Stimulated activated CD4-positive, alpha-beta T cell treated with anti-CD3 and anti-CD28 coated beads, Interleukin-12 subunit alpha, Interleukin-12 subunit beta, amount 100 ng/mL, for 24 hours (primary cell): Measurements from ENCODE around the gene RPS16.
"Not testable (repeated sequence)": the region's sequence is repeated elsewhere in the genome, so short reads cannot be mapped to it uniquely, and the experiment has no call there.

Experiments used
- DNase-seq, 2 experiments: peaks; one replicate each; pipeline ENCODE4 v3.0.0-alpha.2; 2020; ENCODE audit warnings: low read depth in 2 of 2

RPS16 gene

DNA sequence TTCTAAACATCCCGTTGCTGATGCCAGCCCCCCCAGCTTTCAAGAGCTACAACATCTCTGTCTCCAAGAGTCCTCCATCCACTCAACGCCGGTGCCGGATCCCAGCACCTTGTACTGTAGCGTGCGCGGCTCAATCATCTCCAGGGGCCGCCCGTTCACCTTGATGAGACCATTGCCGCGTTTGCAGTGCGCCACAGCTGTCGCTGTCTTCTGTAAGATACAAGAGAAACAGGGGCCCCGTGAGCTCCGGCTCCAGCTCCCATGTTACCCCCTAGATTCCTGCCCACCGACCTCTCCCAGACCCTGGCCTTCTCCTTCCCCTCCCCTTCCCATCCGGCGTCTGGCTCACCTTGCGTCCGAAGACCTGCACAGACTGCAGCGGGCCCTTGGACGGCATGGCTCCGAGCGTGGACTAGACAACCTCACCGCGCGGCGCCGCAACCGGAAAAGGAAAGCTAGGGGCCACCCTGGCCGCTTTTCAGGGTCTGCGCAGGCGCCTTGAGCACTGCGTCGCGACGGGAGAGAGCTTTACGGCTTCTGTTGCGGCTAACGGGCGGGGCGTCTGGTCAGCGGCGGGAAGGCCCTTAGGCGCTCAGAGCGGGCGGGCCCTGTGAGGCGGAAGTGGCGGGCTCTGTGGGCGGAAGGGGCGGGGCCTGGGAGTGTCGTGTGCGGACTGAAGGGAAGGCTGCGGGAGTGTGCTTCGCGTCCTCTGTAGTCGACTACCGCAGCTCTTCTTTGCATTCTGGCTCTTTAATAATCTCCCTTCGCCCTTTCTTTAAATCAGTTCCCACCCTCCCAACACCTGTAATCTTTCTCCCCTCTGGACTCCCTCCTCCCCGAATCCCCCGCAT, at the start of gene RPS16:
TSS of gene RPS16 (minus strand) at position 451 of the 851 bp plus-strand sequence. CDS start at position 397, 54 bp downstream.
- peak; percentile 99 for DNase-seq

DNA sequence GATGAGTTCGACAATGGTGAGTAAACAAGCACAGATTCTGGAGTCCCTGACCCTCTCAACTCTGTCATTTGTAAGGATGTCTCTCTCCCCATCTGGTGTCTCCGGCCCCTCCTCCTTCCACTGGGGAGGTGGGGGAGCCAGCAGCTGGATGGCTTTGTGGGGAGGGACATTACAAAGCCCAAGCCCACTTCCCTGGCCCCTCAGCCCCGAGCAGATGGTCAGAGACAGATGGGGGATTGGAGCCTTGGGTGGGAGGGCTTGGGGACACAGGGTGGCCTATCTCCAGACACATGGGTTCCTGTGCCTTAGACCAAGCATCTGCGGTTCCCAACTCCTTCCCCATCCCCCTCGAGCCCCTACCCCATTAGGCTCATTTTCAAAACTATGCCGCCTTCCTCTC, 47.4 kb upstream of the RPS16 start:
- no peak for DNase-seq

DNA sequence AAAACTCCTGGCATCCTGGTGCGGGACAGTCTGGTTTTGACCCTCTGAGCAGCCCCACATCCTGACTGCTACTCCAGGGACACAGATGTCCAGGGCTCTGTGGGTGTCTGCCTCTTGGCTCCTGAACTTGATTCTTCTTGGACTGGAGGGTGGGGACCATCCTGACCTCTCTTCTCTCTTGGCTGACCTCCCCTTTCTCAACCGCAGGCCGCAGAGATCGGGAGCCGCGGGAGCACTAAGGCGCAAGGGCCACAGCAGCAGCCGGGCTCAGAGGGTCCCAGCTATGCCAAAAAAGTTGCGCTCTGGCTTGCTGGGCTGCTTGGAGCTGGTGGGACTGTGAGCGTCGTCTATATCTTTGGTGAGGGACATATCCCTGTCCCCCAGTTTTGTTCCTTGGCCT, 45.9 kb upstream of the RPS16 start:
- no peak for DNase-seq

DNA sequence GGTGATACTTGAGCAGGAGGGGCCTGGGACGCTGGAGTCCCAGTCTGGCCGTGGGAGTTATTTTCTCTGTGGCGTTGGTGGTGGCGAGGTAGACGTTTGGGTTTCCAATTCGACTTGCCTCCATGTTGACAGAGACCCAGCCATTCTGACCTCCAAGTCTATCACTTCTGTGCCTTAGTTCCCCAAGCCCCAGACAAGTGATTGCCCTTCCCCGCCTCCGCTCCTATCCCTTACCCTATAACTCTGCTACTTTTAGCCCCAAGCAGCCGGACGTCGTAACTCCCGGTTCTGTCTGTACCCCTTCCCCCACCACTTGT, 45.4 kb upstream of the RPS16 start:
- no peak for DNase-seq

DNA sequence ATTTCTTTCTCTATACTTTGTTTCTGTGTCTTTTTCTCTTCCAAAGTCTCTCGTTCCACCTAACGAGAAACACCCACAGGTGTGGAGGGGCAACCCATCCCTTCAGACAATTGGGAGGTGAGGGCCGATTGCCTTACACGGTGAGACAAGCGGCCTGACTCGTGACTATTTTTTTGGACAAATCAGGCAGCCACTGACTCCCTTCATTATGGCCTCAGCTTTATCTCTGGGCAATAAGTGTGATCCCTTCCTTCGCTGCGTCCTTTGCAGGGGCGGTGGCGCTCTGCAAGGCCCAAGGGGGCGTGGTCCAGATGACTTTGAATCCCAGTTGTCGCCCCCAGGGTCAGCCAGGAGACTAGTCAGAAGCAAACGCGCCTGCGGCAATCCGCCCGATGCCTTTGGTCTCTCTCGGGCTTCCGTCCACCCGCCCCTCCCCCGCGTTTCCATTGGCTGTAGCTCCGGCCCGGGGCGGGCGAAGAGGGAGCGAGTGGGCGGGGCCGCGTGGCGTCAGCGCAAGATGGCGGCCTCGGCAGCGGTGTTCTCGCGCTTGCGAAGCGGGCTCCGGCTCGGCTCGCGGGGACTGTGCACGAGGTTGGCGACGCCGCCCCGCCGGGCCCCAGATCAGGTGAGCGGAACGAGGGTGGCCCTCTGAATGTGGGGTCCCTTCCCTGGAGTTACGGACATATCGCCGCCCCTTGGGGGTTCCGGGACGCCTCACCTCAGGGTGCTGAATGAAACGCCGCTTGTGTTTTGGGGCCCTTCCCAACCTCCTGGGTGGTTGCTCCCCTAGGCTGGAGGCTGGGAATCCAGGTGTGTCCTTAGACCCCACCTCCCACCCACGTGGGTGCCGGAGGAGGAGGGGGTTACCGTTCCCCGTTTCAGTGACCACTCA, 44.8 kb upstream of the RPS16 start, which contains the start of gene TIMM50:
TSS of gene TIMM50 (plus strand) at position 502 of the 892 bp plus-strand sequence. CDS start at position 518, 16 bp downstream.
- DNase-seq: peak; percentile 96 to 99

DNA sequence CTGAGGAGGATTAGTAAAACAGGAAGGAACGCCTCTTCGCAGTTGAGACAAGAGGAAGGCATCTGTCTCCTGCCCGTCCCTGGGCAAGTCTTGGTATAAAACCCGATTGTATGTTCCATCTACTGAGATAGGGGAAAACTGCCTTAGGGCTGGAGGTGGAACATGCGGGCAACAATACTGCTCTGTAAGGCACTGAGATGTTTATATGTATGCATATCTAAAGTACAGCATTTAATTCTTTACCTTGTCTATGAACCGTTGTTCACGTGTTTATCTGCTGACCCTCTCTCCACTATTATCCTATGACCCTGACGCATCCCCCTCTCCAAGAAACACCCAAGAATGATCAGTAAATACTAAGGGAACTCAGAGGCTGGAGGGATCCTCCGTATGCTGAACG, 44.2 kb upstream of the RPS16 start:
- DNase-seq: no peak

DNA sequence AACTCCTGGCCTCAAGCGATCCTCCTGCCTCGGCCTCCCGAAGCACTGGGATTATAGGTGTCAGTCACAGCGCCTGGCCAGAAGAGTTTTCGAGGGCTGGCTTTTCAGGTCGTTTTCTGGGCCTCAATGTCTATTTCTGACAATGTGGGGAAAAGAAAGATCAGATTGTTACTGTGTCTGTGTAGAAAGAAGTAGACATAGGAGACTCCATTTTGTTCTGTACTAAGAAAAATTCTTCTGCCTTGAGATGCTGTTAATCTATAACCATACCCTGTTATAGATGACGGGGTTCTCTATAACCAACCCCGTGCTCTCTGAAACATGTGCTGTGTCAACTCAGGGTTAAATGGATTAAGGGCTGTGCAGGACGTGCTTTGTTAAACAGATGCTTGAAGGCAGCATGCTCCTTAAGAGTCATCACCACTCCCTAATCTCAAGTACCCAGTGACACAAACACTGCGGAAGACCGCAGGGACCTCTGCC, 43.6 kb upstream of the RPS16 start:
- not testable (repeated sequence) for DNase-seq

DNA sequence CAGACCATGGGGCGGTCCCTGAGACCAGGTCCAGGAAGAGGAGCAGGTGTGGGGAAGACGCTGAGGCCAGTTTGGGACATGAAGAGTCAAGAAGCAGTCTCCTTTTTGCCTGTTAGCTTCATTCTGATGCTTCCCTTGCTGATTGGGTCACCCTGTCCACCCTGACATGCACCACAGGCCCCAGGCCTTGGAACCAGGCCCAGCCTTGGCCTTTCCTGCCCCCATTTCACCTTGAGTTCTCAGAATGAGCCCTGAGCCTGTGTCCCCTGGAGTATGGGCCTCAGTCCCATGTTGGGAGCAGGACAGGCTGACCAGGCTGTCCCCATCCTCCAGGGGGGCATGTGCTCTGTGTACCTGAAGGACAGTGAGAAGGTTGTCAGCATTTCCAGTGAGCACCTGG, 40.0 kb upstream of the RPS16 start:
- DNase-seq: no peak

DNA sequence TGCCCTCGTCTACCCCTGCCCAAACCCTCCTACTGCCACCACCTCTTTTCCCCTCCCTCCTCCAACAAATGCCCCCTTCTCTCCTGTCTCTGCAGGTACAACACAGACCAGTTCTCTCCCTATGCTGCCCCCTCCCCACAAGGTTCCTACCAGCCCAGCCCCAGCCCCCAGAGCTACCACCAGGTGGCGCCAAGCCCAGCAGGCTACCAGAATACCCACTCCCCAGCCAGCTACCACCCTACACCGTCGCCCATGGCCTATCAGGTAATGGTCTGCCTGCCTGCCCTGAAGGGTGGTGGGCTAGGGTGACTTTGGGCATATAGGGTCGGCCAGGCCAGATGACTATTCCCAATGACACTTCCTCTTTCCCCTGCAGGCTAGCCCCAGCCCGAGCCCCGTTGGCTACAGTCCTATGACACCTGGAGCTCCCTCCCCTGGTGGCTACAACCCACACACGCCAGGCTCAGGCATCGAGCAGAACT, 38.4 kb upstream of the RPS16 start:
- DNase-seq: peak; percentile 43 to 70

DNA sequence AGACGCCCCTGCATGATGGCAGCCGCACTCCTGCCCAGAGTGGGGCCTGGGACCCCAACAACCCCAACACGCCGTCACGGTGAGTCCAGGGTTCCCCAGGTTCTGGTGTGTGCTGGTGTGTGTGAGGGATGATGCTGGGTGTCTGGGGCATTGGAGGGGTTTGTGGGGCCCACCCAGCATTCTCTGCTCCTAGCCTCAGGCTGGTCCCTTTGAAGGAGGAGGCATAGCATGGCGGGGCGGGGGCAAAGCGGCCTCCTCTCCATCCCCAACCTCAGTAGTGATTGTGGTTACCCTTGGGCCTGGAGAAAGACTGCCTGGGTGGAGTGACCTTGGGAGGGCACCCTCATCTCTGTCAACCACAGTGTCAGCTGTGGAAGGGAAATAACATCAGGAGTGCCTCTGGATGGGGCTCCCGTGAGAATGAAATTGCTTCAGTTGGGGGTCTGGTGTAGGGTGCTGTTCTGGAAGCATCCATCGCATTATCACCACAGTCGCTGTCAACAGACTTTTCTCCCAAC, 37.8 kb upstream of the RPS16 start:
- DNase-seq: no peak

DNA sequence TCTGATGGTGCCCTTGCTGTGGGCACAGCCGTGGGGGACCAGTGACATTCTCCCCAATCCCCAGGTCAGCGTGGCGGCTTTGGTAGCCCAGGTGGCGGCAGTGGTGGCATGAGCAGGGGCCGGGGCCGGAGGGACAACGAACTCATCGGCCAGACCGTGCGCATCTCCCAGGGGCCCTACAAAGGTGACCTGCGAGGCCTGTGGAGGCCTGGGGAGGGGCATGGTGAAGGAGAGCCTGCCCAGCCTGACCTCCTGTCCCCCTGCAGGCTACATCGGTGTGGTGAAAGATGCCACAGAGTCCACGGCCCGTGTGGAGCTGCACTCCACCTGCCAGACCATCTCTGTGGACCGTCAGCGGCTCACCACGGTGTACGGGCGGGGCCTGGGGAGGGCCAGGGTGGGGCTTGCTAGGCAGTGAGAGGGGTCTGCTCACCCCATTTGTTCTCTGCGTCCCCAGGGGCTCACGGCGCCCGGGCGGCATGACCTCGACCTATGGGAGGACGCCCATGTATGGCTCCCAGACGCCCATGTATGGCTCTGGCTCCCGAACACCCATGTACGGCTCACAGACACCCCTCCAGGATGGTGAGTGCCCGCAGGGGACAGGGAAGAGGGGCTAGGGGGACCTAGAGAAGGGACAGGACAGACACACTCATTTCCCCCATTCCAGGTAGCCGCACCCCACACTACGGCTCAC, 37.1 kb upstream of the RPS16 start:
- no peak for DNase-seq

DNA sequence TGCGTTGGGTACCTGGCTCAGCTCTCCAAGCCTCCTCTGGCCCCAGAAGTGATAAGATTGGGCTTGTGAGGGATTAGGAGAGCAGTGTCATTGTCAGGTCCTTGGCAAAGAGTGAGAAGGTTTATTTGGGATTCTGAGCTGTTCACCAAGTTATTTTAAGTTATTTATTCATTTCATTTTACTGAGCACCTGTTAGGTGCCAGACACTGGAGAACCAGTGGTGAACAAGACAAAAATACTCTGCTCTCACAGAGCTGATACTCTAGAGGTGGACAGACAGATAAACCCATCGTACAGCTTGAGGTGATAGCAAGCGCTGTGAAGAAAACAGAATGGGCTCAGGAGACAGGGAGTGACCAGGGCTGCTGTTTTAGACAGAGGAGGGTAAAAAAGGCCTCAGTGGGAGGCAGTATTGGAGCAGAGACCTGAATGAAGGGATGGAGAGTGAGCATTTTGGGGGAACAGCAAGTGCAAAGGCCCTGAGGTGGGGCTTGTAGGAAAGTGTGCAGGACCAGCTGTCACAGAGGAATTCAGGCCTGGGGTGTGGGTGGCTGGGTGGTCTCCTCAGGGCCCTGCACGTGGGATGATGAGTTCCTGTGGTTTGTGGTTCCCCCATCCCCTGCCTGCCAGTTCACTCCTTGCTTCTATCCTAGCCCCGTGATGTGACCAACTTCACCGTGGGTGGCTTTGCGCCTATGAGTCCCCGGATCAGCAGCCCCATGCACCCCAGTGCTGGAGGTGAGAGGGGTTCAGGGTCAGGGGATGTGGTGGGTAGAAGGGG, 36.2 kb upstream of the RPS16 start:
- no peak for DNase-seq

DNA sequence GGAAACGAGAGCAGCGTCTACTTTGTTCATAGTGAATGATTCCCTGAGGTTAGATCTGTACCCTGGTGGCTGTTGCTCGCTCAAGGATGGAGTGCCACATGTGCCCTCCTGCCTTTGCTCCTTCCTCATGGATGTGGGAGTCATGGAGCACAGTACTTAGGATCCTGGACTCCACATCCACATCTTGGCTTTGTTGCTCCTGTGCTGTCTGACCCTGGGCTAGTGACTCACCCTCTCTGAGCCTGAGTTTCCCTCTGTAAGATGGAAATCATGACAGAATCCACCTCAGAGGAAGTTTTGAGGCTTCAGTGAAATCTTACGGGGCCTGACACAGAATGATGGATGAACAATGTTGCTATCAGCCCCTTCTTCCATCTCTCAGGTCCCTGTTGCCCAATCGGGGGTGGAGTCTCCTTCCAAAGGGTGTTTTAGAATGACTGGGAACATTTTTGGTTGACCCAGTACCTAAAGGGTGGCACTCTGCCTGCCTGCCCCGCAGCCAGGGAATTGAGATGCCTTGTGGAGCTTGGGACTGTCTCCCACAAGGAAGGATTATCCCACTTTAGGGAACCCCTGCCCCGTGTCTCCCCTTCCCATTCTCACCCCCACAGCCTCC, 35.1 kb upstream of the RPS16 start:
- no peak for DNase-seq

DNA sequence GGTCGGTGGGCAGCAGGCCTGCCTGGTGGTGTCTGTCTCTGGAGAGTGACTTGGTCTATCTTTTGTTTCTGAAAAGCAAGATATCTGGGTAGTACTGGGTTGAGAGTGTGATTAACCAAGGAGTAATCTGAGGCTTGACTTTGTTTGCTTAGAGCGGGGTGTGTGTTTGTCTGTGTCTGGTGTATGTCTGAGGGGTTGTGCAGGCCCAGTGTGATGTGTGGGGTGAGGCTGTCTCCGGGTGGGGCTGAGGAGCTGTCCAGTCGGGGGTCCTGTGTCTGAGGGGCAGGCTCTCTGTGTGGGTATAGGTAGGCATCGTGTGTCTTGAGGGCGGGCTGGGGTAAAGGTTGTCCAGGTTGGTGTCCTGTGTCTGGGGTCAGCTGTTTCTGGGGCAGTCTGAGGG, 33.8 kb upstream of the RPS16 start:
- no peak for DNase-seq

DNA sequence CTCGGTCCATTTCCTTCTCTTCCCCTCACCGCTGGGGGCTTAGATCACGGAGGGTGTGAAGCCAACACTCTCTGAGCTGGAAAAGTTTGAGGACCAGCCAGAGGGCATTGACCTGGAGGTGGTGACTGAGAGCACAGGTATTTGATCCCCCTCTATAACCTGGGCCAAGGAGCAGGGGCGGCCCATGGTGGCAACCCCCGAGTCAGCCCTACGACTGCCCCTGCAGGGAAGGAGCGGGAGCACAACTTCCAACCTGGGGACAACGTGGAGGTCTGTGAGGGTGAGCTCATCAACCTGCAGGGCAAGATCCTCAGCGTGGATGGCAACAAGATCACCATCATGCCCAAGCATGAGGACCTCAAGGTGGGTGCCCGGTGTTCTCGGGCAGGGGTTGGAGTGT, 33.3 kb upstream of the RPS16 start:
- DNase-seq: no peak

DNA sequence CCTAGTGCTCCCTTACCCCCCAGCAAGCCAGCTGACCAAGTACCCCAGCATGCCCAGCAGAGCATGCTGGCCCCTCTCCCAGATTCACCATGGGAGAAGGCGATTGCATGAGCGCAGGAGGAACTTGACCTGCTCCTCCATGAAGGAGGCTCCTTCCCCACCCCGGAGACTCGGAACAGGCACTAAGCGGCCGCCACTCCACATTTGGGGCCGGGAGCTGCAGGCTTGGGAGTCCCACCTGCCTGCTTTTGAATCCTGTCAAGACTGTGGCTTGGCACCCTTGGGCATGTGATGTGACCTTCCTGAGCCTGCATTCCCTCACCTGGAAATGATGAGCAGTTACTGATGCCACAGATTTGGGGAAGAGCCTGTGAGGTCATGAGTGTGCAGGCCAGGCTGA, 32.2 kb upstream of the RPS16 start:
- DNase-seq: no peak

DNA sequence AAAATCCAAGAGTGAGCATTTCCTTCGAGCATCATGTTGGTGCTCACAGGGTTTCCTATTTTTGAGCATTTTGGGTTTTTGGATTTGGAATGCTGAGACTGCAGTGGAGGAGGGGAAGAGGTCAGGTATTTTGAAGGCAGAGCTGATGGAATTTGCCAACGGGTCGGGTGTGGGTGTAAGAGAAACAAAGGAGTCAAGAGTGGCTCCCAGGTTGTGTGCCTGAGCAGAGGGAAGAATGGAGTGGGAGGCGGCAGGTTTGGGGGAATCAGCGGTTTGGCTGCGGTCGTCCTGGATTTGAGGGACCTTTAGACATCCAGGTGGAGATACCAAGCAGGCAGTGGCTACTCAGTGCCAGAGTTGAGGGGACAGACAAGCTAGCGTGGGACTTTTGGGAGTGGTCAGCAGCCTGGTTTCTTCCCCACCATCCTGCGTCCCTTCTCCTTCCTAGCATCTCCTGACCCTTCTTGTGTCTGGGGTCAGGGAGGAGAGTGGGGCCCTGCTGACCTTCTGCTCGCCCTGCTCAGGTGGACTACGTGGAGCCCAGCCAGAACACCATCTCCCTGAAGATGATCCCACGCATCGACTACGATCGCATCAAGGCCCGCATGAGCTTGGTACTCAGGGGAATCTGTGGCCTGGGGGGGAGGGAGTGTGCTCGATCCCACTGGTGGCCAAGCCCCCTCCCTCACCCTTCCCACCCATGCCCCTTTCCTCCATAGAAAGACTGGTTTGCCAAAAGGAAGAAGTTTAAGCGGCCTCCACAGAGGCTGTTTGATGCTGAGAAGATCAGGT, 30.4 kb upstream of the RPS16 start:
- no peak for DNase-seq

DNA sequence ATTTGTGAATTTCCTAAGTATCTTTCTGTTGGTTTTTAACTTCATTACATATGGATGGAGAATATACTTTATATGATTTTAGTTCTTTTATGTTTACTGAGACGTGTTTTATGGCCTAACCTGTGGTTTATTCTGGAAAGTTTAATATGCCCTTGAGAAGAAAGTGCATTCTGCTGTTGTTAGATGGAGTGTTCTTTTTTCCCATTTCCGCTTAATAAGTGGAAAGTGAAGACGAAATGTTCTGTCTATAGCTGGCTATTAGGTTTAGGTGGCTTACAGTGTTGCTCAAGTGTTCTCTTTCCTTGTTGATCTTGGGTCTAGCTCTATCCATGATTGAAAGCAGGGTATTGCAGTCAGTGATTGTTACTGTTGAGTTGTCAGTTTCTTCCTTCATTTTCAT, 27.7 kb upstream of the RPS16 start:
- no peak for DNase-seq

DNA sequence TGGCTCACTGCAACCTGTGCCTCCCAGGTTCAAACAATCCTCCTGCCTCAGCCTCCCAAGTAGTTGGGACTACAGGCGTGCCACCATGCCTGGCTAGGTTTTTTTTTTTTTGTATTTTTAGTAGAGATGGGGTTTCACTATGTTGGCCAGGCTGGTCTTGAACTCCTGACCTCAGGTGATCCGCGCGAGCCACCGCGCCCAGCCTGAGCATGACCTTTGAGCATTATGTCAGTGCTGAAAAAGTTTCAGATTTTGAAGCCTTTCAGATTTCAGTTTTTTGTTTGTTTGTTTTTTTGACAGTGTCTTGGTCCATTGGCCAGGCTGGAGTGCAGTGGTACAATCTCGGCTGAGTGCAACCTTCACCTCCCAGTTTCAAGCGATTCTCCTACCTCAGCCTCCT, 15.5 kb upstream of the RPS16 start:
- DNase-seq: not testable (repeated sequence)
